HG03066 (cell line): ENCODE measurements around the gene FLNC.

ENCODE experiments used
- ATAC-seq: cut with Tn5 transposase; IDR thresholded peaks from one replicate; pipeline ENCODE4 v1.9.1; 2021; ENCODE audit warnings: low read depth; ENCODE audit not compliant: unreplicated experiment

The FLNC gene

GRCh38 chr7:128888039-128888755 is 58.0 kb downstream of the FLNC start:
- no peak for ATAC-seq

GRCh38 chr7:128888756-128889095 is 58.5 kb downstream of the FLNC start:
- no peak for ATAC-seq

GRCh38 chr7:128889121-128889520 is 58.9 kb downstream of the FLNC start:
- ATAC-seq, result no peak

GRCh38 chr7:128890306-128891109 is 60.3 kb downstream of the FLNC start:
- ATAC-seq, result no peak

- no peak for ATAC-seq
These were observed 61.1 kb downstream of the FLNC start for GRCh38 chr7:128891110-128891941.

GRCh38 chr7:128891942-128892269 is 61.7 kb downstream of the FLNC start:
- no peak for ATAC-seq

GRCh38 chr7:128892521-128893250 is 62.5 kb downstream of the FLNC start:
- ATAC-seq, result no peak

GRCh38 chr7:128893251-128894100 is 63.3 kb downstream of the FLNC start:
- ATAC-seq, result no peak

- no peak for ATAC-seq
These were observed 63.9 kb downstream of the FLNC start for GRCh38 chr7:128894101-128894440.

- ATAC-seq, result no peak
These were observed 65.1 kb downstream of the FLNC start for GRCh38 chr7:128895320-128895719.

GRCh38 chr7:128899392-128899791 is 69.2 kb downstream of the FLNC start:
- ATAC-seq, result no peak

GRCh38 chr7:128900237-128900636 is 70.0 kb downstream of the FLNC start:
- no peak for ATAC-seq

- ATAC-seq, result no peak
These were observed 72.8 kb downstream of the FLNC start for GRCh38 chr7:128902761-128903585.

- ATAC-seq, result no peak
These were observed 73.6 kb downstream of the FLNC start for GRCh38 chr7:128903621-128904361.

- ATAC-seq, result no peak
These were observed 74.4 kb downstream of the FLNC start for GRCh38 chr7:128904381-128905197.

GRCh38 chr7:128906001-128906765 is 76.0 kb downstream of the FLNC start:
- no peak for ATAC-seq
